ENCODE measurements around the gene BLOC1S1.
A peak's percentile ranks its signal among the peaks of the same experiment; 100 is the strongest.
"Not testable (repeated sequence)": the region's sequence is repeated elsewhere in the genome, so short reads cannot be mapped to it uniquely, and the experiment has no call there.

Gene BLOC1S1

GRCh38 chr12:55746174-55746912 is 30.5 kb downstream of the BLOC1S1 start:
- no peak for DNase-seq

- no peak for DNase-seq
Observed at GRCh38 chr12:55746913-55747231, 31.0 kb downstream of the BLOC1S1 start.

- no peak for DNase-seq
Observed at GRCh38 chr12:55748230-55748993, 32.6 kb downstream of the BLOC1S1 start.

- no peak for DNase-seq
Observed at GRCh38 chr12:55755246-55755645, 39.4 kb downstream of the BLOC1S1 start.

- DNase-seq = no peak
Observed at GRCh38 chr12:55757701-55758100, 41.9 kb downstream of the BLOC1S1 start.

DNA sequence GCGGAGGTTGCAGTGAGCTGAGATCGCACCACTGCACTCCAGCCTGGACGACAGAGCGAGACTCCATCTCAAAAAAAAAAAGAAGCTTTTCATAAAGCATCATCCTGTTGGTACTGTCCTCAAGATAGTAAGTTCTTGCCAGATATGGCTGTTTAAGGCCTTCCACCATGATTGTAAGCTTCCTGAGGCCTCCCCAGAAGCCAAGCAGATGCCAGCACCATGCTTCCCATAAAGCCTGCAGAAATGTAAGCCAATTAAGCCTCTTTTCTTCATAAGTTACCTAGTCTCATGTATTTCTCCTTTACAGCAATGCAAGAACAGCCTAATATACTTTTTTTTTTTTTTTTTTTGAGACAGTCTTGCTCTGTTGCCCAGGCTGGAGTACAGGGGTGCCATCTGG is 42.7 kb downstream of the BLOC1S1 start:
- DNase-seq = not testable (repeated sequence)

DNA sequence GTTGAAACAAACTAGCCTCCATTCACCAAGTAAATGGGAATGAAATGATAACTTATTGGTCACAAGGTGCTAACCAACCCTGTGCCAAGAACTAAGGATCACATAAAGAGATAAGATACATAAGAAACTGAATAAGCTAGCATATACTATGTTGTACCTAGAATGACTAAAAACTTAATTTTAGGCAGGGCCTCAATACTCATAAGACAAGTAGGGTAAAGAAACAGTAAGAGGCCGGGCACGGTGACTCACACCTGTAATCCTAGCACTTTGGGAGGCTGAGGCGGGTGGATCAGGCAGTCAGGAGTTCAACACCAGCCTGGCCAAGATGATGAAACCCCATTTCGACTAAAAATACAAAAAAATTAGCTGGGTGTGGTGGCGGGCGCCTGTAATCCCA is 44.8 kb downstream of the BLOC1S1 start:
- no peak for DNase-seq

DNA sequence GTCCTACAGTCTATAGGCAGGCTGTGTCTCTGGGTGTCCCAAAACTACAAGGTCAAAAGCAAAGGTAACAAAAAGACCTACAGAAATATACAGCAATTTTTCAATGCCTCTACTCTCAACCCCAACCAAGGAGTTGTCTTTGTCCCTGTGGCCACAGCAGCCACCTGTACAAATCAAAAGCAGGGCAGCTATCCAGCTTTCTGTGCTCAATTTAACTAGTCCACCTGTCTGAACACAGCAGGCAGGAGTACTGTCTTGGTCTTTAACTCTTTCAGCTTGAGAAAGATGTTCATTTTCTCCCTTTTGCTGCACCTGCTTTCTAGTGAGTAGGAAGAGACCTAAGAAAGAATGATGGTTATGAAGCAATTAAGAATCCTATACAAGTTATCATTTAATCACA is 46.8 kb downstream of the BLOC1S1 start:
- no peak for DNase-seq

DNA sequence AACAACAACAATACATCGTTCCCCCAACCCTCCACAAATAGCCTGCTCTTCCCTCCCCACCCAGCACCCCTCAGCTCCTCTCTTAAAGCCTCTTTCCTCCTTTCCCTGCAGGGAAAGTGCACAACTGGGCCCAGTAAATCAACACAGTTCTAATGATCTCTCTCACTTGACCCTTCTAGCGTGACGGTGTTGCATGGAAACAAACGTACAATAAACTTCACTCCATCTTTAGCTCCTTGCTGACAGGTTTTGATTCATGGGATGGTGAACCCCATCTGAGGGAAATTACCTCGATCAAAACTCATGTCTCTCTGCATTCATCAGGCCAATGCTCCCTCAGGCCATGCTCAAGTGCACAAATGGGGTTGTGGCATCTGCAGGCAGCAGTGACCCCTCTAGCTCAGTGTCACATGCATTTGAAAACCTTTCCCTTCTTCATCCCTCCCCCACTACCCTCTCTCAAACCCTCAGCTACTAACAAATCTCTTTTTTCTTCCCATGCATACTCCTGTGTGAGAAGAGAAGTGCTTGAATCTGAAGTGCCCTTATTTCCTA is 50.0 kb downstream of the BLOC1S1 start:
- peak; percentile 41 to 62 for DNase-seq

DNA sequence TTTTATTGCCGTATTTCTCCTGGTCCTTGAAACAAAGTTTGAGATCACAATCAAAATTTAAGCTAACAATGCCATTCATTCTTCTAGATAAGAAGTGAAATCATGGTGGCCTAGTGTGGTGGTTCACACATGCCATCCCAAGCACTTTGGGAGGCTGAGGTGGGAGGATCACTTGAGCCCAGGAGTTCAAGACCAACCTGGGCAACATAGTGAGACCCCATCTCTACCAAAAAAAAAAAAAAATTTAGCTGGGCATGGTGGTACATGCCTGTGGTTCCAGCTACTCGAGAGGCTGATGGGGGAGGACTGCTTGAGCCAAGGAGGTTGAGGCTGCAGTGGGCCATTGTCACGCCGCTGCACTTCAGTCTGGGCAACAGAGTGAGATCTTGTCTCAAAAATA is 51.3 kb downstream of the BLOC1S1 start:
- no peak for DNase-seq

Measured in NCI-H187 (cell line).